Stimulated activated CD4-positive, alpha-beta T cell treated with anti-CD3 and anti-CD28 coated beads, Interleukin-1b, Interleukin-23, amount 100 ng/mL, for 4 hours (primary cell): ENCODE results near the gene SLC12A5.

Experiments
- DNase-seq, 2 donors: peaks; one replicate each; pipeline ENCODE4 v3.0.0-alpha.2; 2020; ENCODE audit warnings: low read depth in 2 of 2

SLC12A5 gene

GRCh38 chr20:46108435-46108841, 79.4 kb downstream of the SLC12A5 start:
- DNase-seq, result no peak

GRCh38 chr20:46108976-46109375, 80.0 kb downstream of the SLC12A5 start:
- no peak for DNase-seq
